IPS-11a (cell line): ENCODE measurements around the gene SHROOM3.

ENCODE experiments used
- H3K4me3 ChIP-seq: one replicate; pipeline ENCODE4 v1.5.1; 2013; ENCODE audit warnings: low read depth, low read length, control low read depth

SHROOM3 gene

GRCh38 chr4:76652389-76652788 lies 217.4 kb downstream of the SHROOM3 start:
- H3K4me3 ChIP-seq = no peak overlapping the region

DNA sequence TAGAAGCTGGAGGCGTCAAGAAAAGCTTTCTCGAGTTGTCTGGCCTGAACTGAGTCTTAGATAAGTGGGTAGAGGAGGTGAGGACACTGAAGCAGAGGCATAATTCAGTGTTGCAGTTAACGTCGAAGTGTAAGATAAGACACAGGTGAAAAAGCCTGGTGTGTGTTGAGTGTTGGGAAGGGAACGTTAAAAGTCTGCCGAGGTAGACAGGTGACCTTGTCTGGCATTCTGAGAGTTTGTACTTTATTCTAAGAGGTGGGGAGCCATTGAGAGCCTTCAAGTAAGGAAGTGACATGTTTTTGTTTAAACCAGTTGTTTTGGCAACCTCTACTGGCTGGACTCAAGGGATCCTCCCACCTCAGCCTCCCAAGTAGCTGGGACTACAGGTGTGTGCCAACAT lies 219.1 kb downstream of the SHROOM3 start:
- no peak overlapping the region for H3K4me3 ChIP-seq

GRCh38 chr4:76654791-76655190 lies 219.8 kb downstream of the SHROOM3 start:
- no peak overlapping the region for H3K4me3 ChIP-seq

- H3K4me3 ChIP-seq = no peak overlapping the region
Observed at GRCh38 chr4:76655566-76656479, 220.8 kb downstream of the SHROOM3 start.

GRCh38 chr4:76657443-76657842 lies 222.4 kb downstream of the SHROOM3 start:
- no peak overlapping the region for H3K4me3 ChIP-seq

GRCh38 chr4:76658231-76659102 lies 223.4 kb downstream of the SHROOM3 start:
- no peak overlapping the region for H3K4me3 ChIP-seq

DNA sequence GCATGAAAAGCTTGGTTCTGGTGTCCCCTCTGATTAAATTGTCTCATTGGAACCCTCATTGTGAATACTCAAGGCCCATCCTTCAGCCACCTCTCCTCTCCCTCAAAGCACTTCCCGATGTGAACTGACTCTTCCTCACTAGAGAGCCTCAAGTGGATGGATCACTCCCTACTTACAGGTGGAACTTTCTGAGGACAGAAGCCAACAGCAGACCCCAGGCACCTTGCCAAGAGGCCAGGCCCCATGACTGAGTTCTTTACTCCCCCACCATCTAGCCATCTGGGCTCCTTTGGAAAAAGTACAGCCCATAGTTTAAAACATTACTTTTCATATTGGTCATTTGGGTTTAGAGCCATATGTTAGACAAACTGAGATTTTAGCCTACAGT lies 224.1 kb downstream of the SHROOM3 start:
- H3K4me3 ChIP-seq = no peak overlapping the region

DNA sequence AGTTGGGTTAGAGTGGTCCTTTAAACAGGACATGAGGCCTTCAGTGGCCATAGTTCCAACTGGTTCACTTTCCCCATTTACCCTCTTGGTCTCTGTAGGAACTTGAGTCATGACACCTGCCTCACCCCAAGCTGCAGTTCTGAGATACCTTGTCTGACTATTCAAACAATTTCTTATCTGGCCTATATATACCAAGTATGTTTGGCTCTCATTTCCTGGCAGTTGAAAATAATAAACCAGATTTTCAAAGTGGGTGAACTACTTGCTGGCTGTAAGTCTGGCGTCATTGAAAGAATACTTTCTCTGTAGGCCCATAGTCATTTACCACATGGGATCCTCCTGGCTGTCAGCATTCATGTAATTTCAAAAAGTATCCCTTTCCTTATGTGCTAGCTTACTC lies 228.8 kb downstream of the SHROOM3 start:
- no peak overlapping the region for H3K4me3 ChIP-seq

GRCh38 chr4:76665153-76665552 lies 230.1 kb downstream of the SHROOM3 start:
- H3K4me3 ChIP-seq = no peak overlapping the region

- no peak overlapping the region for H3K4me3 ChIP-seq
Observed at GRCh38 chr4:76665721-76666120, 230.7 kb downstream of the SHROOM3 start.

DNA sequence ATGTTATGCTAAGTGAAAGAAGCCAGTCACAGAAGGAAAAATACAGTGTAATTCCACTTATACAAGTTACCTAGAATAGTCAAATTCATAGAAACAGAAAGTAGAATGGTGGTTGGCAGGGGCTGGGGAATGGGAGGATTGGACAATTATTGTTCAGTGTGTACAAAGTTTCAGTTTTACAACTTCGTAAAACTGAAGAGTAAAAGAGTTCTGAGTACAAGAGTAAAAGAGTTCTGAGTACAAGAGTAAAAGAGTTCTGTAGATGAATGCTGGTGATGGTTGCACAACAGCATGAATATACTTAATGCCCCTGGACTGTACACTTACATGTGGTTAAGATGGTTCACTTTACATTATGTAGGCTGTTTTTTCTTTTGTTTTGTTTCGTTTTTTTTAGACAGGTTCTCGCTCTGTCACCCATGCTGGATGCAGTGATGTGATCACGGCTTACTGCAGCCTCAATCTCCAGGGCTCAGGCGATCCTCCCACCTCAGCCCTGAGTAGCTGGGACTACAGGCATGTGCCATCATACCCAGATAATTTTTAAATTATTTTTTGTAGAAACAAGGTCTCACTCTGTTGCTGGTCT lies 232.0 kb downstream of the SHROOM3 start:
- H3K4me3 ChIP-seq = no peak overlapping the region

DNA sequence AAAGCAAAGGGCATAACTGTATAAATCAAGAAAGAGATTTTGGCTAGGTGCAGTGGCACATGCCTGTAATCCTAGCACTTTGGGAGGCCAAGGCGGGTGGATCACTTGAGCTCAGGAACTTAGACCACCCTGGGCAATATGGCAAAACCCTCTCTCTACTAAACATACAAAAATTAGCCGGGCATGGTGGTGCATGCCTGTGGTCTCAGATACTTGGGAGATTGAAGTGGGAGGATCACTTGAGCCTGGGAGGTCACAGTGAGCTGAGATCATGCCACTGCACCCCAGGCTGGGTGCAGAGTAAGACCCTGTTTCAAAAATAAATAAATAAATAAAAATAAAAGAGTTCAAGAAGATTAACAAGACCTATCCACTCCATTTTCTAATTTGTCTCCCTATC lies 235.6 kb downstream of the SHROOM3 start:
- no peak overlapping the region for H3K4me3 ChIP-seq

GRCh38 chr4:76673362-76673761 lies 238.3 kb downstream of the SHROOM3 start:
- no peak overlapping the region for H3K4me3 ChIP-seq

DNA sequence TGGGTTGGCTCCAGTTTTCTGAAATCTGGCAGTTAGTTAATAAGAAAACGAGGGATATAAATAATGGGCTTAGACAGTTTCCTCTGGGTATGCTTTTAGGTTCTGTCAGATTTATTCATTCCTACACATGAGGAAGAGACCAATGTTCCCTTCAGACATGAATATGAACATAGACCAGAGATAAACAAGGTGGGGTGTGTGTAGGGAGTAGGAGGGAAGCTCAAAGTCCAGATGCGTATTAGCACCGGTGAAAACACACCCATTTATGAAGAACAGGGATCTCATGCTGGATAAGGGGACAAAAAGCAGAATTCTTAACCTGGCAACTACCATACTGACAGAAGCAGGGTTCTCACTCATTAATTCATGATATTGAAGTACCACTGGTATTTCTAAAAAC lies 240.0 kb downstream of the SHROOM3 start:
- H3K4me3 ChIP-seq = no peak overlapping the region

- H3K4me3 ChIP-seq = no peak overlapping the region
Observed at GRCh38 chr4:76677571-76678326, 242.7 kb downstream of the SHROOM3 start.

- no peak overlapping the region for H3K4me3 ChIP-seq
Observed at GRCh38 chr4:76679691-76680090, 244.7 kb downstream of the SHROOM3 start.

DNA sequence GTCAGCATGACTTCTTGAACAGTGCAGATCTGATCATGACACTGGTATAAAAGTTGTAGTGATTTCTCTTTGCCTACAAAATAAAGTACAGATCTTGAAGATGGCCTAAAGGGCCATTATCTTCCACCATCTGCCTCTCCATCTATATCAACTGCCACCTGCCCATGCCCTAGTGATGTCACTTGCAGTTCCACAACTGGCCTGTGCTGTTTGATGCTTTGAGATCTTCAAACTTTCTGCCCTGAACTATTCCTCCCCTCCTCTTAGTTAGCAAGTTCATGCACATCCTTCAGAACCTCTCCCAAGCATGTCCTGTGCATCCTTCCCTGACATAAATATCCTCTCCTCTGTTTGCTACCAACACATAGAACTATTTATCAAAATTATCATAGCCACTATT lies 245.9 kb downstream of the SHROOM3 start:
- H3K4me3 ChIP-seq = no peak overlapping the region

DNA sequence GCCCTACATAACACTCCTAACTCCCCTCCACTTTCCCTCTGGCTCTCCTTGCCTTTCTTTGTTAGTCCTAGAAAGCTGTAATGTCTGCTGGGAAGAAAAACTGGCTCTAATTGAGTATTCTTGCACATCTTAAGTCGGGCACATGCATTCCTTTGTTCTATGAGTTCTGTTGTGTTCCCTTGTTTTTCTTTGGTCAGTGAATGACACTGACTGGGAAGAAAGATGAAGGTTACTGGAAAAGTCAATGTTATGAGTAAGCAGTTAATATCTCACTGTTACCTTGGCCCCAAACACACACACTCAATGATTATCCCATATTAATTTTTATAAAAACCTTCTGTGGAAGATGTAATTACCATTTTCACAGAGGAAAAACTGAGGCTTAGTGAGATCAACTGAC lies 247.0 kb downstream of the SHROOM3 start:
- no peak overlapping the region for H3K4me3 ChIP-seq

- no peak overlapping the region for H3K4me3 ChIP-seq
Observed at GRCh38 chr4:76683144-76683543, 248.1 kb downstream of the SHROOM3 start.

DNA sequence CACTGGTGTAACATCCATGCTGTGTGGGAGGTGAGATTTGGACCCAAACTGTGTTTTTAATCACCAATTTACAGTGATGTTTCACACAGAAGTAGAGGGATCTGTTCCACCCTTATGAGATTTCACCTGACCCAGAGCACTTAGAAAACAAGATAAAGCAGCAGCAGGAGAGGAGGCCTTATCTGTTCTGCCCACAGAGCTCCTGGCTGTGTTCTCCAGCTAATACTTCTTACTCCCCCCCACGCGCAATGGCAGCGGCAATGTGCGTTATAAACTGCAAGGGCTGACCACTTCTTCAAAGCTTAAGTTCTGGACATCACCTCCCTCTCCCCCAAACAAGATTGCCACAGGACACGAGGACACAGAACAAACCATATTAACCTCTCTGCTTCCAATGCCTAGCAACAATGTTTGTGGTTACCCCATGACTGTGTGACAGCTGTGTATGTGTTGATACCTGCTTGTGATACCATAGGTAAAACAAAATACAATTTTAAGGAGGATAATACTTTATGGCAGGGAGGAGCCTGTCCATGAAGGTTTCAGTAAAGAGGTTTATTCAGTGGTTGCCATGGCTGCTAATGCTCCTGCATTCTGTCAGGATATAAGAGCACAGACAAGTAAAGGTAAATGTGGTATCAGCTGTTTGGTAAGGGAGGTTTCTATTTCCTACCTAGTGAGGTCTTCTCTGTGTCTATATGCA lies 252.9 kb downstream of the SHROOM3 start:
- H3K4me3 ChIP-seq = no peak overlapping the region
